ENCODE measurements around the gene MRPL18.

MRPL18 gene

DNA sequence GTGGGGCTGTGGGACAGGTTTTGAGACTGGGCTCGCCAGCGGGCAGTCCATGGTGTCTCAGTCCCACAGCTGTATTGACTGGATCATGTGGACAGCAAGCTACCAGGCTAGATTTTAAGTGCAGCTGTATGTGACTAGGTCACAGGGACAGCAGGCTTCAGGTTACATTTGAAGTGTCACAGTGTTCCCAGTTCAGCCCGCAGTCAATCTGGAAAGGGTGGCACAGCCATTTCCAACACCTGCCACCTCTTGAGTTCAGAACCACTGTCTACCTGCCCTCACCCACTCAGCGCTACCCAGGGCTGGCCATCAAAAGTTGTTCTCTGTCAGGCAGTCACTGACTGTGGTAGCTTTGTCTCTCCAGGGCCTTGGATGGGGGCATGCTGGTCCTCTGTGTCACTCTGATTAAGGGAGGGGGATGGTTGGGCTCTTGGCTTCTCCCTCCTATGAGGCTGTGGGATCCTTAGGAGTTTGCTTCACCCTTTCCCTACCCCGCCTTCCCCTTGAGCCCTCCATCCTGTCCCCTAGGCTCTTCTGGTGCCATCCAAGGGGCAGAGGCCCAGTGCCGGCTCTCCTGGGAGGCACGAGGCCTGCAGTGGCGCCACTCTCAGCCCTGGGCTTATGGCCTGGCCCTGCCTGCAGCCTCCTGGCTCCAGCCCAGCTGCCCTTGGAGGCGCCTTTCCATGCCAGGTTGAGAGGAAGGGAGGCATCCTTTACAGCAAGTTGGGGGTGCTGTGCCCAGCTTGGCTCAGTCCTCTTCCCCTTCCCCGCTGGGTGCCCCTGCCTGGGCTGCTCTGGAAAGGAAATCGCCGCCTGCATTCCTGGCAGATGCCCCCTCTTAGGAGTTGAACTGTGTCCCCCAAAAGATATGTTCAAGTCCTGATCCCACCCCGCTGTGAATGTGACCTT is 54.7 kb downstream of the MRPL18 start:
- WGBS, 2 experiments (ENCODE audit: insufficient coverage in 2 of 2) = 87 to 97% methylated on average over 4 to 12 of the region's 13 CpGs

More for the DNA sequence above, 54.7 kb downstream of the MRPL18 start:
- H3K27ac ChIP-seq (ENCODE audit: low read depth, low read length, severe bottlenecking) = no peak overlapping the region
- H3K9me3 ChIP-seq (ENCODE audit: control insufficient read depth, low read length) = no peaks in the 10 kb centered on the region
- no peaks in the 10 kb centered on the region for H3K36me3 ChIP-seq (ENCODE audit: control insufficient read depth, insufficient read depth, low read length)
- H3K4me1 ChIP-seq (ENCODE audit: control insufficient read depth, insufficient read depth, low read length, poor library complexity, severe bottlenecking) = no peaks in the 10 kb centered on the region
- no peak overlapping the region for H3K4me3 ChIP-seq (ENCODE audit: extremely low read depth, insufficient read depth, low read length, poor library complexity, severe bottlenecking)
